HEK293 (cell line): ENCODE measurements around the gene TRAPPC2L.
A peak's percentile ranks its signal among the peaks of the same experiment; 100 is the strongest.

Experiments used
- KLF1 ChIP-seq: fragments of 450-650 bp; formaldehyde crosslinking; IDR thresholded peaks from 2 replicates; pipeline ENCODE4 v1.5.1; 2016; ENCODE audit warnings: missing biosample characterization, missing genetic modification characterization
- KLF16 ChIP-seq: fragments of 450-650 bp; formaldehyde crosslinking; IDR thresholded peaks from 2 replicates; pipeline ENCODE4 v1.5.1; 2017; ENCODE audit warnings: missing biosample characterization, missing genetic modification characterization
- OSR2 ChIP-seq: fragments of 450-650 bp; formaldehyde crosslinking; IDR thresholded peaks from 2 replicates; pipeline ENCODE4 v1.5.1; 2016; ENCODE audit warnings: missing biosample characterization, missing genetic modification characterization
- SP2 ChIP-seq: fragments of 450-650 bp; formaldehyde crosslinking; IDR thresholded peaks from 2 replicates; pipeline ENCODE4 v1.5.1; 2016; ENCODE audit warnings: missing biosample characterization, missing genetic modification characterization
- ZBTB20 ChIP-seq: fragments of 450-650 bp; formaldehyde crosslinking; IDR thresholded peaks from 2 replicates; pipeline ENCODE4 v1.5.1; 2016; ENCODE audit warnings: missing biosample characterization, missing genetic modification characterization
- ZBTB7A ChIP-seq: fragments of 450-650 bp; formaldehyde crosslinking; IDR thresholded peaks from 2 replicates; pipeline ENCODE4 v1.5.1; 2016; ENCODE audit warnings: low read depth, missing biosample characterization, missing genetic modification characterization
- ZFP69B ChIP-seq: fragments of 450-650 bp; formaldehyde crosslinking; IDR thresholded peaks from 2 replicates; pipeline ENCODE4 v1.5.1; 2016; ENCODE audit warnings: missing biosample characterization, missing genetic modification characterization
- ZIC2 ChIP-seq: fragments of 450-650 bp; formaldehyde crosslinking; IDR thresholded peaks from 2 replicates; pipeline ENCODE4 v1.5.1; 2016; ENCODE audit warnings: missing biosample characterization, missing genetic modification characterization
- ZNF10 ChIP-seq: fragments of 450-650 bp; formaldehyde crosslinking; IDR thresholded peaks from 2 replicates; pipeline ENCODE4 v1.5.1; 2017; ENCODE audit warnings: missing biosample characterization, missing genetic modification characterization
- ZNF140 ChIP-seq: fragments of 450-650 bp; formaldehyde crosslinking; IDR thresholded peaks from 2 replicates; pipeline ENCODE4 v1.5.1; 2016; ENCODE audit warnings: missing biosample characterization, missing genetic modification characterization
- ZNF169 ChIP-seq: fragments of 450-650 bp; formaldehyde crosslinking; IDR thresholded peaks from 2 replicates; pipeline ENCODE4 v1.5.1; 2016; ENCODE audit warnings: missing biosample characterization, missing genetic modification characterization
- ZNF221 ChIP-seq: fragments of 450-650 bp; formaldehyde crosslinking; IDR thresholded peaks from 2 replicates; pipeline ENCODE4 v1.5.1; 2017; ENCODE audit warnings: missing biosample characterization, missing genetic modification characterization, borderline replicate concordance
- ZNF23 ChIP-seq: fragments of 450-650 bp; formaldehyde crosslinking; IDR thresholded peaks from 2 replicates; pipeline ENCODE4 v1.5.1; 2016; ENCODE audit warnings: missing biosample characterization, missing genetic modification characterization, borderline replicate concordance
- ZNF302 ChIP-seq: fragments of 450-650 bp; formaldehyde crosslinking; IDR thresholded peaks from 2 replicates; pipeline ENCODE4 v1.5.1; 2016; ENCODE audit warnings: missing biosample characterization, missing genetic modification characterization, low read depth
- ZNF350 ChIP-seq: fragments of 450-650 bp; formaldehyde crosslinking; IDR thresholded peaks from 2 replicates; pipeline ENCODE4 v1.5.0; 2017; ENCODE audit warnings: missing biosample characterization, mild to moderate bottlenecking, missing genetic modification characterization
- ZNF354C ChIP-seq: fragments of 450-650 bp; formaldehyde crosslinking; IDR thresholded peaks from 2 replicates; pipeline ENCODE4 v1.5.1; 2016; ENCODE audit warnings: missing biosample characterization, missing genetic modification characterization, low read depth, borderline replicate concordance
- ZNF37A ChIP-seq: fragments of 450-650 bp; IDR thresholded peaks from 2 replicates; pipeline ENCODE4 v1.5.1; 2018; ENCODE audit warnings: missing biosample characterization, missing genetic modification characterization
- ZNF416 ChIP-seq: fragments of 450-650 bp; formaldehyde crosslinking; IDR thresholded peaks from 2 replicates; pipeline ENCODE4 v1.5.1; 2016; ENCODE audit warnings: missing biosample characterization, missing genetic modification characterization
- ZNF433 ChIP-seq: fragments of 450-650 bp; formaldehyde crosslinking; IDR thresholded peaks from 2 replicates; pipeline ENCODE4 v1.5.1; 2016; ENCODE audit warnings: missing biosample characterization, missing genetic modification characterization, low read depth
- ZNF514 ChIP-seq: fragments of 450-650 bp; formaldehyde crosslinking; IDR thresholded peaks from 2 replicates; pipeline ENCODE4 v1.5.1; 2016; ENCODE audit warnings: missing biosample characterization, missing genetic modification characterization
- ZNF549 ChIP-seq: fragments of 450-650 bp; IDR thresholded peaks from 2 replicates; pipeline ENCODE4 v1.5.1; 2018; ENCODE audit warnings: missing biosample characterization, missing genetic modification characterization, mild to moderate bottlenecking, inconsistent platforms, moderate library complexity
- ZNF626 ChIP-seq: fragments of 450-650 bp; sonication (Bioruptor Pico); formaldehyde crosslinking; IDR thresholded peaks from 2 replicates; pipeline ENCODE4 v1.5.1; 2018; ENCODE audit warnings: missing biosample characterization, missing genetic modification characterization, inconsistent platforms
- ZNF791 ChIP-seq: fragments of 450-650 bp; formaldehyde crosslinking; IDR thresholded peaks from 2 replicates; pipeline ENCODE4 v1.5.1; 2016; ENCODE audit warnings: missing biosample characterization, missing genetic modification characterization
- ZNF830 ChIP-seq: fragments of 450-650 bp; IDR thresholded peaks from 2 replicates; pipeline ENCODE4 v1.5.0; 2018; ENCODE audit warnings: missing biosample characterization, missing genetic modification characterization, low read depth, mild to moderate bottlenecking, moderate library complexity
- ZXDB ChIP-seq: fragments of 450-650 bp; formaldehyde crosslinking; IDR thresholded peaks from 2 replicates; pipeline ENCODE4 v1.5.1; 2016; ENCODE audit warnings: missing biosample characterization, missing genetic modification characterization
- TF ChIP-seq, protein P1 (sequence below): fragments of 450-650 bp; formaldehyde crosslinking; IDR thresholded peaks from 2 replicates; pipeline ENCODE4 v1.5.1; 2016; ENCODE audit warnings: missing biosample characterization, missing genetic modification characterization
- TF ChIP-seq, protein P2 (sequence below): fragments of 450-650 bp; formaldehyde crosslinking; IDR thresholded peaks from 2 replicates; pipeline ENCODE4 v1.5.1; 2016; ENCODE audit warnings: missing biosample characterization, missing genetic modification characterization, borderline replicate concordance
- TF ChIP-seq, protein P3 (sequence below): fragments of 450-650 bp; formaldehyde crosslinking; IDR thresholded peaks from 2 replicates; pipeline ENCODE4 v1.5.1; 2017; ENCODE audit warnings: missing biosample characterization, missing genetic modification characterization
- TF ChIP-seq, protein P4 (sequence below): fragments of 450-650 bp; IDR thresholded peaks from 2 replicates; pipeline ENCODE4 v1.5.1; 2018; ENCODE audit warnings: missing biosample characterization, mild to moderate bottlenecking, missing genetic modification characterization

The TRAPPC2L gene

GRCh38 chr16:88811769-88812512 is 45.0 kb upstream of the TRAPPC2L start, which contains the start of gene APRT (continued):
- TF ChIP-seq ZNF354C (no peak), ZNF10 (tag by site-specific recombination) (peak; percentile 44; the same call in 1 of the 2 replicates), ZNF37A (no peak), ZNF140 (no peak), ZBTB20 (peak; percentile 90), ZNF791 (no peak), ZNF626 (tag by site-specific recombination) (no peak), SP2 (peak; percentile 63), ZFP69B (tag by site-specific recombination) (peak; percentile 52; the same call in 1 of the 2 replicates), OSR2 (tag by site-specific recombination) (no peak), ZIC2 (tag by site-specific recombination) (no peak), KLF1 (tag by site-specific recombination) (peak; percentile 99), ZNF302 (tag by site-specific recombination) (no peak), ZNF416 (tag by site-specific recombination) (no peak), ZNF514 (tag by site-specific recombination) (no peak), ZBTB7A (no peak), ZNF221 (no peak), ZXDB (peak; percentile 72; the same call in 1 of the 2 replicates), KLF16 (tag by site-specific recombination) (peak; percentile 77), ZNF830 (tag by site-specific recombination) (no peak), ZNF169 (tag by site-specific recombination) (no peak), ZNF350 (tag by site-specific recombination) (no peak), ZNF549 (tag by site-specific recombination) (no peak), ZNF23 (tag by site-specific recombination) (peak; percentile 10; the same call in 1 of the 2 replicates), ZNF433 (no peak)
- TF ChIP-seq, protein P1, sequence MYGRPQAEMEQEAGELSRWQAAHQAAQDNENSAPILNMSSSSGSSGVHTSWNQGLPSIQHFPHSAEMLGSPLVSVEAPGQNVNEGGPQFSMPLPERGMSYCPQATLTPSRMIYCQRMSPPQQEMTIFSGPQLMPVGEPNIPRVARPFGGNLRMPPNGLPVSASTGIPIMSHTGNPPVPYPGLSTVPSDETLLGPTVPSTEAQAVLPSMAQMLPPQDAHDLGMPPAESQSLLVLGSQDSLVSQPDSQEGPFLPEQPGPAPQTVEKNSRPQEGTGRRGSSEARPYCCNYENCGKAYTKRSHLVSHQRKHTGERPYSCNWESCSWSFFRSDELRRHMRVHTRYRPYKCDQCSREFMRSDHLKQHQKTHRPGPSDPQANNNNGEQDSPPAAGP (tag by site-specific recombination), result peak; percentile 58
- TF ChIP-seq, protein P2, sequence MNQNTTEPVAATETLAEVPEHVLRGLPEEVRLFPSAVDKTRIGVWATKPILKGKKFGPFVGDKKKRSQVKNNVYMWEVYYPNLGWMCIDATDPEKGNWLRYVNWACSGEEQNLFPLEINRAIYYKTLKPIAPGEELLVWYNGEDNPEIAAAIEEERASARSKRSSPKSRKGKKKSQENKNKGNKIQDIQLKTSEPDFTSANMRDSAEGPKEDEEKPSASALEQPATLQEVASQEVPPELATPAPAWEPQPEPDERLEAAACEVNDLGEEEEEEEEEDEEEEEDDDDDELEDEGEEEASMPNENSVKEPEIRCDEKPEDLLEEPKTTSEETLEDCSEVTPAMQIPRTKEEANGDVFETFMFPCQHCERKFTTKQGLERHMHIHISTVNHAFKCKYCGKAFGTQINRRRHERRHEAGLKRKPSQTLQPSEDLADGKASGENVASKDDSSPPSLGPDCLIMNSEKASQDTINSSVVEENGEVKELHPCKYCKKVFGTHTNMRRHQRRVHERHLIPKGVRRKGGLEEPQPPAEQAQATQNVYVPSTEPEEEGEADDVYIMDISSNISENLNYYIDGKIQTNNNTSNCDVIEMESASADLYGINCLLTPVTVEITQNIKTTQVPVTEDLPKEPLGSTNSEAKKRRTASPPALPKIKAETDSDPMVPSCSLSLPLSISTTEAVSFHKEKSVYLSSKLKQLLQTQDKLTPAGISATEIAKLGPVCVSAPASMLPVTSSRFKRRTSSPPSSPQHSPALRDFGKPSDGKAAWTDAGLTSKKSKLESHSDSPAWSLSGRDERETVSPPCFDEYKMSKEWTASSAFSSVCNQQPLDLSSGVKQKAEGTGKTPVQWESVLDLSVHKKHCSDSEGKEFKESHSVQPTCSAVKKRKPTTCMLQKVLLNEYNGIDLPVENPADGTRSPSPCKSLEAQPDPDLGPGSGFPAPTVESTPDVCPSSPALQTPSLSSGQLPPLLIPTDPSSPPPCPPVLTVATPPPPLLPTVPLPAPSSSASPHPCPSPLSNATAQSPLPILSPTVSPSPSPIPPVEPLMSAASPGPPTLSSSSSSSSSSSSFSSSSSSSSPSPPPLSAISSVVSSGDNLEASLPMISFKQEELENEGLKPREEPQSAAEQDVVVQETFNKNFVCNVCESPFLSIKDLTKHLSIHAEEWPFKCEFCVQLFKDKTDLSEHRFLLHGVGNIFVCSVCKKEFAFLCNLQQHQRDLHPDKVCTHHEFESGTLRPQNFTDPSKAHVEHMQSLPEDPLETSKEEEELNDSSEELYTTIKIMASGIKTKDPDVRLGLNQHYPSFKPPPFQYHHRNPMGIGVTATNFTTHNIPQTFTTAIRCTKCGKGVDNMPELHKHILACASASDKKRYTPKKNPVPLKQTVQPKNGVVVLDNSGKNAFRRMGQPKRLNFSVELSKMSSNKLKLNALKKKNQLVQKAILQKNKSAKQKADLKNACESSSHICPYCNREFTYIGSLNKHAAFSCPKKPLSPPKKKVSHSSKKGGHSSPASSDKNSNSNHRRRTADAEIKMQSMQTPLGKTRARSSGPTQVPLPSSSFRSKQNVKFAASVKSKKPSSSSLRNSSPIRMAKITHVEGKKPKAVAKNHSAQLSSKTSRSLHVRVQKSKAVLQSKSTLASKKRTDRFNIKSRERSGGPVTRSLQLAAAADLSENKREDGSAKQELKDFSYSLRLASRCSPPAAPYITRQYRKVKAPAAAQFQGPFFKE (tag by site-specific recombination), result no peak
- TF ChIP-seq, protein P3, sequence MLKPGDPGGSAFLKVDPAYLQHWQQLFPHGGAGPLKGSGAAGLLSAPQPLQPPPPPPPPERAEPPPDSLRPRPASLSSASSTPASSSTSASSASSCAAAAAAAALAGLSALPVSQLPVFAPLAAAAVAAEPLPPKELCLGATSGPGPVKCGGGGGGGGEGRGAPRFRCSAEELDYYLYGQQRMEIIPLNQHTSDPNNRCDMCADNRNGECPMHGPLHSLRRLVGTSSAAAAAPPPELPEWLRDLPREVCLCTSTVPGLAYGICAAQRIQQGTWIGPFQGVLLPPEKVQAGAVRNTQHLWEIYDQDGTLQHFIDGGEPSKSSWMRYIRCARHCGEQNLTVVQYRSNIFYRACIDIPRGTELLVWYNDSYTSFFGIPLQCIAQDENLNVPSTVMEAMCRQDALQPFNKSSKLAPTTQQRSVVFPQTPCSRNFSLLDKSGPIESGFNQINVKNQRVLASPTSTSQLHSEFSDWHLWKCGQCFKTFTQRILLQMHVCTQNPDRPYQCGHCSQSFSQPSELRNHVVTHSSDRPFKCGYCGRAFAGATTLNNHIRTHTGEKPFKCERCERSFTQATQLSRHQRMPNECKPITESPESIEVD (tag by site-specific recombination), result no peak
- TF ChIP-seq, protein P4, sequence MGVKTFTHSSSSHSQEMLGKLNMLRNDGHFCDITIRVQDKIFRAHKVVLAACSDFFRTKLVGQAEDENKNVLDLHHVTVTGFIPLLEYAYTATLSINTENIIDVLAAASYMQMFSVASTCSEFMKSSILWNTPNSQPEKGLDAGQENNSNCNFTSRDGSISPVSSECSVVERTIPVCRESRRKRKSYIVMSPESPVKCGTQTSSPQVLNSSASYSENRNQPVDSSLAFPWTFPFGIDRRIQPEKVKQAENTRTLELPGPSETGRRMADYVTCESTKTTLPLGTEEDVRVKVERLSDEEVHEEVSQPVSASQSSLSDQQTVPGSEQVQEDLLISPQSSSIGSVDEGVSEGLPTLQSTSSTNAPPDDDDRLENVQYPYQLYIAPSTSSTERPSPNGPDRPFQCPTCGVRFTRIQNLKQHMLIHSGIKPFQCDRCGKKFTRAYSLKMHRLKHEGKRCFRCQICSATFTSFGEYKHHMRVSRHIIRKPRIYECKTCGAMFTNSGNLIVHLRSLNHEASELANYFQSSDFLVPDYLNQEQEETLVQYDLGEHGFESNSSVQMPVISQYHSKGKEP (tag by site-specific recombination), result no peak; the same call in 1 of the 2 replicates
